ENCODE measurements around the gene VSIR.
A peak's percentile ranks its signal among the peaks of the same experiment; 100 is the strongest.

Gene VSIR

GRCh38 chr10:71727105-71727737 is 46.1 kb downstream of the VSIR start:
- peak; percentile 46 to 72 for DNase-seq

DNA sequence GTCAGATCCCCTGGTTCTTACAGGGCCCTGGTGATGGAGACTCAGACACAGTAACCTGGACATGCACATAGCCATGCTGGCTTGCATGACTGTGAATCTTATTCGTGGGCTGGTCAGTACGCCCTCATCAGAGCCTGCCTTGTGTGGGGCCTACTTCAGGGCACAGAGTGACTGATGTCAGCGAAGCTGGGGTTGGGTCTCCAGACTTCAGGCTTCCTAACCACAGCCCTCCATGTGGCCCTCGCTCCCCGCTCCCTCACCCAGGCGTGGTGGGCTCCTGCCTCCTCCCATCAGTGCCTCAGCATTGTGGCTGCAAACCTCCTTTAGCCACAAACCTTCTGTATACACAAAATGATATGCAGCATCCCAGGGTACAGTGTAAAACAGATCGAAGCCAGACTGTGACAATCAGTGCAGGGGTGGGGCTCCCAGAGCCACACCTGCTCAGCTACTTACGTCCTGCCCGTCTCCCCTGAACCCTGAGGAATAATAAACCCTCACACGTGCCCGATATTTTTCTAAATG is 46.7 kb downstream of the VSIR start:
- DNase-seq = peak; percentile 29 to 52

- peak; percentile 53 to 62 for DNase-seq
These were observed 47.2 kb downstream of the VSIR start for GRCh38 chr10:71725998-71726579.

GRCh38 chr10:71725249-71725648 is 48.1 kb downstream of the VSIR start:
- DNase-seq = no peak

DNA sequence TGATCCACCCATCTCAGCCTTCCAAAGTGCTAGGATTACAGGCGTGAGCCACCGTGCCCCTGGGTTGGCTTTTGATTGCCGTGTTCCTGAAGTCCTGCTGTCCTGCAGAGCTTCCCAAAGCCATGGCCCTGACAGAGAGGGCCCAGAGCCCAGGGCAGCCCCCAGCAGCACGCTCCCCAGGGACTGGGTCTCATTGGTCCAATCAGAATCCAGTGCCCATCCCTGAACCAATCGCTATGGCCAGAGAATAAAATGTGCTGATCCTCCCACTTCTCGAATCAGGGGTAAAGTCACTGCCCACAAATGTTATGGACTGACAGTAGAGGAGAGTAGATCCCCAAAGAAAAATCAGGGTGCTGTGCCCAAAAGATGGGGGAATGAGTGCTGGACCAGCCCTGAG is 48.8 kb downstream of the VSIR start:
- DNase-seq = no peak

- no peak for DNase-seq
These were observed 50.0 kb downstream of the VSIR start for GRCh38 chr10:71723311-71723710.

DNA sequence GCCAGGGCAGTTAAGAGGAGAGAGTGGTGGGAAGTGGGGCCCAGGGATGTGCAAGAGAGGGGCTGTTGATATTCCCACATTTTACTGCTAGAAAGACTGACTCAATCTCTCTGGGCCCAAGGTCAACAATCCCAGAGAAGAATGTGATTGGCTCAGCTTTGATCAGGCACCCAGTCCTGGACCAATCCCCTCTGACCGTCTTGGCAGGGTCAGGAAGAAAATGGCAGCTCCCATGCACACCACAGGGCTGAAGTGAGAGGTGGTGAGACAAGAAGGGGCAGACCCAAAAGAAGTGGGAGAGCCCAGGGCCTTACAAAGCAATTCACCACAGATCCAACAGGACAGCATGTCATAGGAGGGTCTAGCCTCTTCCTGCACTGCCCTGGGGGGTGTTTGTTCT is 50.5 kb downstream of the VSIR start:
- DNase-seq = no peak

DNA sequence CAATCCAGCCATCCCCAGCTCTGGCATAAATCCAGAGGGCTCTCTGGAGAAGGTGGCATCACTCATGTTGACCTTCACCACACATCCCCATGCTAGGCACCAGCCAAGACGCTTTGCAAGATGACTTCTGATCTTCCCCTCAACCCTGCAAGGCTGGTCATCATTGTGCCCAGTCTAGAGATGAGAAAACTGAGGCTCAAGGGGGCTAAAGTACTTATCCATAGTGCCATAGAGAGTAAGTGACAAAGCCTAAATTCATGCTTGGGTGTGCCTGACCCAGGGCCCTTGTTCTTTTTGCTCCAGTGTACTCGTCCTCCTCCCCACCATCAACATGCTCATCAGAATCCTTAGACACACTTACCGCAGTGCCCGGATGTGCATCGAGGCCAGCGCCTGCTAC is 52.0 kb downstream of the VSIR start:
- no peak for DNase-seq

- DNase-seq = no peak
These were observed 53.0 kb downstream of the VSIR start for GRCh38 chr10:71720288-71720687.

DNA sequence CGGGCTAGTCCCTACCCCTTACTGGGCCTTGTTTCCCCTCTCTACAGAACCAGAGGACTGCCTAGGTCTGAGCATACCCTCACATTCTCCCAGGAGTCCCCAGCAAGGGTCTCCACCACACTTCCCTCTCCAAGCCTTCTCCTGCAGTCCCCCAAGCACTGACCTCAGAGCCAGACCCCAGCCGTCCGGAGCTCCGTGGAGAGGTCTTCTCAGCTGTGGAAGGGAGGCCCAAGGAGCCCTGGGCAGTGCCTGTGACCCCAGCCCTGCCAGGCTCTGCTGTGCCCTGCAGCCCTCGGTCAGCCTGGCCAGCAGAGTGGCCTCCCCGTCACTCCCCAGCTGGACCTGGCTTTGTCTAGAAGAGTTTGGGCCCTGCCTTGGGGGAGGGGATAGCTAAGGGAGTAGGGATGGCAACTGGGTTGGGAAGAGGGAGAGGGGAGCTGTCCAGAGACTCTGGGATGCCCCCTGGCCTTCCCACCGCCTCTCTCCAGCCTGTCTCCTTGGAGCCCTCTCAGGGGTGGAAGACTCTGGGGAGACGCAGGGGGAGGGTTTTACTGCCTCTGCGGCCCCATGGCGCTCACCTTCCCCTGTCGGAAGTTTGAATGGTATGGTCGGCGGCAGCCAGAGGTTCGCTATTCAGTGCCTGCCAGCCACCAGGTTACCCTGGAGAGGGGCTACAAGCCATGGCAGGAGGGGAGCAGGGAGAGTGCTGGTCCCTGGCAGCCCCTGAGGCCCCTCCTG is 53.7 kb downstream of the VSIR start, which contains the start of gene C10orf105:
Gene C10orf105 (minus strand): TSS at position 315 of the 738 bp plus-strand sequence. CDS start 3,441 bp downstream, outside the sequence.
- DNase-seq = no peak

GRCh38 chr10:71719042-71719441 is 54.3 kb downstream of the VSIR start:
- DNase-seq = no peak

DNA sequence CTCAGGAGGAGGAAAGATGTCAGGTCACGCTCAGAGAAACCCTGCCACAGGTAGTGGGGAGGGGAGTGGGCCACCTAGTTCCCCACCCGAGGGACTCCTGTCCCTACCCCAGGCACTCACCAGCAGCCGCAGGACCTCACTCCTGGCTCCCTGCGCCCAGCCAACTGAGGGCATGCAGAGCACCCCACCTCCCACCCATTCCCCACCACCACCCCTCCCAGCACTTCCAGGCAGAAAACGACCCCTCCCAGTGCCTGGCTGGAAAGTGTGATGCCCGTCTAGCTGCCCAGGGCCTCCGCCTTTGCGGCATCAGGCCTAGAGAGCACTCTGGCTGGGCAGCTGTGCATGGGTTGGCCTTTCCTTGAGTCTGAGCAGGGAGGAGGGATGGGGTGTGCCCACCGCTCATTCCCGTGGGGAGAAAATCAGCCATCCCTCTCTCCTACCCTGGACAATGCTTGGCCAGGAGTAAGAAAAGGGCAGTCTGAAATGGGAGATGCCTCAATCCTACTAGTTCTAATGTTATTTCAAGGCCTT is 55.1 kb downstream of the VSIR start:
- DNase-seq = no peak

DNA sequence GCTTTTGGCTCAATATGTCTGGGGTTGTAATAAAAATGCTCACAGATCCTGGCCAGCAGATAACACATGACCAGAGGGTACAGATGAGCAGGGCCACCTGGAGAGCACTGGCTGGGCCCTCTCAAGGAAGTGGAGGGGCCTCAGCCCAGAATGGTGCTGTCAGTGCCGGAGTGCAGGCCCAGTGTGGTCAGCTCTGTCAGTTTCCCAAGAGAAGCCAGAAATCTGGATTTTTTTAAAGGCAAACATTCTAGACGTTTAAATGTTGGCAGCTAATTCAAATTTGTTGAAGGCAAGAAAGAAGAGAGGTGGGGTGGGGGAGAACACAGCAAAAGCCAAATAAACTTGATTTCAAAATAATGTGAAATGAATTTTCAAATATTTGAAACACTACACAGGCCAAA is 55.8 kb downstream of the VSIR start:
- no peak for DNase-seq

- no peak for DNase-seq
These were observed 56.3 kb downstream of the VSIR start for GRCh38 chr10:71717056-71717455.

DNA sequence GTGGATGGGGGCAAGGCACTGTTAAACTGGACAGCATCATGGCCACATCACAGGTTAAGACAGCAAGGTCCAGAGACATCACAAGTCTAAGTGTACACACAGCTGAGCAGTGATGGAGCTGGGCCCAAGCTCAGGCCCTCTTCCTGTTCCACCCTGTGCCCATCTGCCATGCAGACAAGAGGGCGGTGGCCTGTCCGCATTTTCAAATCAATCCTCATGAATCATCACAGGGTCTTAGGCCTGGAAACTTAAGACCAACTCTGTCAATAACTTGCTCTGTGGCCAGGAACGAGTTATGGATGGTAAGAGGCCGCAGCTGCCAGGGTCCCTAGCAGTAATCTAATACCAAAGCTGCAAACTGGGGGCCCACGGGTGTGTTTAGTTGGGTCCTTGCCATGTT is 56.9 kb downstream of the VSIR start:
- no peak for DNase-seq

GRCh38 chr10:71715860-71716259 is 57.5 kb downstream of the VSIR start:
- no peak for DNase-seq

DNA sequence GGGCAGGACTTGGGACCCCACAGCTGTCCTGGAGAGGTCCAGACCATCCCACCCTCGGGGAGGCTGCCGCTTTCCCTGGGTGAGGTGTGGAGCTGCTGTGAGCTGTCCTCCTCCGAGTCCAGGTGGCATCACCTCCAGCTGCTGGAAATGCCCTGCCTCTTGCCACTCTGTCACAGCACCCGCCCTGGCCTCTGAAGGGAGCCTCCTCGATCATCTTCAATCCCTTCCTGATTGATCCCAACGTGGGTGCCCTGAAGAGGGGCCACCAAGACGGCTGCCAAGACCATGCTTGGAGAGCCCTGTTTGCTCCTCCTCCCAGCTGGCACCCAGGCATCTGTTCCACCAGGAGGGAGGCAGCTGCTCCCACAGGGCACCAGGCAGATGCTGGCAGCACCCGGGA is 58.3 kb downstream of the VSIR start:
- DNase-seq = no peak

GRCh38 chr10:71714592-71714991 is 58.7 kb downstream of the VSIR start:
- DNase-seq = no peak

- no peak for DNase-seq
These were observed 59.3 kb downstream of the VSIR start for GRCh38 chr10:71714031-71714410.

DNA sequence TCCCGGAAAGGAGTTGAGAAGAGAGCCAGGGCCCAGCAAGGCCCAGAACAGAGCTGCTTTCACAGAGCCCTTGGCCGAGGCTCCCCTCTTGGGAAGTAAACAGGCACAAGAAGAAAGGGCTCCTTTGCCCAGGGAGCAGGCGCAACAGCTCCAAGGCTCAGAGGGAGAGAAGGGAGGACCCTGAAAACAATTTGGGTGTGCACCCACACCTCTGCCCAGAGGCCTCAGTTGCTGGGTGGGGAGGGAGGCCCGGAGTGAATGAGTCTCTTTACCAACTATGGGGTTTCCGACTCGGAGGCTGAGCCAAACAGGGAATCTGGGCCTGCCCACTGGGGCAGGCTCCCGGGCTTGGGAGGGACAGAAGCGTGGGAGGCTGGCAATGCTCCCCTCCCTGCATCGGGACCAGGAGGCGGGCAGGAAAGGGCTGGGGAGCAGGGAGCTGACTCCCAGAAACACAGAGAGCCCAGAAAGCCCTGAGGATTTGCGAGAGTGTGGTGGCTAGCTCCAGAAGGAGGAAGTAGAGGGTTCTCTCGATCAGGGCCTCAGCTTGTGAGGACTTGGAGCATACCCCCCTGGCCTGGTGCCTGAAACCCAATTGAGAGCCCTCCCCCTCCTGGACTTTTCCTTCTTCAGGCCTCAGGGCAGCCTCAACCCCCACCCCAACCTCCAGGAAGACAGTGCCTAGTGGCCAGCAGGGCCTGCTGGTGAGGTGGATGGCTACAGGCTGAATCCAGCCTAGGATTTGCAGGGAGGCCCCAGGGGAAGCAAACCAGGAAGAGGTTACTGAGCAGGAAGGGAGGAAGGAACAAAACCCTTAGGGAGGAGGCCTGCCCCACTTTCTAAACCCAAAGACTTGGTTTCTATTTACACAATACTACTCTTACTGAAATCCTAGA is 59.9 kb downstream of the VSIR start:
- DNase-seq = peak; percentile 35 to 63

DNA sequence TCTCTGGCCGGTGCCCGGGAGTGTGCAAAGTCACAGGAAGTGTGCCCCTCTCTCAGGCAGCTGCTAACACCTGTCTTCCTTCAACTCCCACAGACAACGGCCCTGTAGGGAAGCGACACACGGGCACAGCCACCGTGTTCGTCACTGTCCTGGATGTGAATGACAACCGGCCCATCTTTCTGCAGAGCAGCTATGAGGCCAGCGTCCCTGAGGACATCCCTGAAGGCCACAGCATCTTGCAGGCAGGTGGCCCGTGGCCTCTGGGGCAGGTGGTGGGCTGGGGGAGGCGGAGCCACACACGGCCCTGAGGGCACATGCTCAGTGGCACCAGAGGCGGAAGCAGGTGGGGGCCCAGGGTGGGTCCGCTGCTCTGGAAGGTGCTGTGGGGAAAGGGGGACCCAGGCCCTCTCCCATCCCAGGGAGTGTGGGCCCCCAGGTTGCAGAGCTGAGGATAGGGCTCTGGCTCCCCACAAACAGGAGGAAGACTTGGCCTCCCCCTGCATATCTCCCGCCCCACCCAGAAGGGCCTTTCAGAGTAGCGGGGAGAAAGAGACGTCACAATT is 60.7 kb downstream of the VSIR start:
- no peak for DNase-seq

- DNase-seq = no peak
These were observed 61.1 kb downstream of the VSIR start for GRCh38 chr10:71712170-71712569.

Data from CD4-positive, alpha-beta T cell treated with Interleukin-4 for 1 hour (primary cell).